ENCODE results near the gene COL6A2.
"Not testable (repeated sequence)": the region's sequence is repeated elsewhere in the genome, so short reads cannot be mapped to it uniquely, and the experiment has no call there.

The COL6A2 gene

DNA sequence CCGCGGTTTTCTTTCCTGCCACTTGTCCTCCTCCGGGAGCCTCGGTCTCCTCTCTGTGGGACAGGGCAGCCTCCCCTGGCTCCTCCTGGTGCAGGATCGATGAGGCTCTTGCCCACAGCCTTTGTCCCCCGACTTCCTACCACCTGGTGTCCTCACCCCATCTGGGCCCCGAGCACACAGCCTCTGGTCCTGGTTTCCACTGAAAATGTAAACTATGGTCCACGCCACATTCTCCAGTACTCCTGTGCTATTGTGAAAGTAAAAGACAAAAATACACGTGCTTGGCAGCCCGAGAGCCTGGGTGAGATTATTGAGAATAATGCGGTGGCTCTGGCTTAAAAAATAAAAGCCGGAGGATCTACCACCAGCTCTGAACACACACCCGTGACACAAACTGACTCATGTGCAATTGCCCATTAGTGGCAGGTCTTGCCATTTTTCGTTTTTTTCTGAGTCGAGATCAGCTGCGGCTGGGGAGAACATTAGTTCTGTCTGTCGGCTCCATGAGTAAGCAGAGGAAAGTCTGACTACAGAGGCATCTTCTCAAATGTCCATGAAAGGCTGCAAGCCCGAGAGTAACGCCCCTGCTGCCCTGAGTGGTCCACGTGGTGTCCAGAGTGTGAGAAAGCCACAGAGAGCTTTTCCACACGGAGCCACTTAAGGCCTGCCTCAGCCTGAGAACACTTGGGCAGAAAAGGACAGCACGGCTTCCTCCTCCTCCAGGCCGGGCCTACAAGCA lies 5.7 kb upstream of the COL6A2 start:
- H3K27ac ChIP-seq: no peak overlapping the region
- no peak for DNase-seq (ENCODE audit: low read depth, low spot score)

DNA sequence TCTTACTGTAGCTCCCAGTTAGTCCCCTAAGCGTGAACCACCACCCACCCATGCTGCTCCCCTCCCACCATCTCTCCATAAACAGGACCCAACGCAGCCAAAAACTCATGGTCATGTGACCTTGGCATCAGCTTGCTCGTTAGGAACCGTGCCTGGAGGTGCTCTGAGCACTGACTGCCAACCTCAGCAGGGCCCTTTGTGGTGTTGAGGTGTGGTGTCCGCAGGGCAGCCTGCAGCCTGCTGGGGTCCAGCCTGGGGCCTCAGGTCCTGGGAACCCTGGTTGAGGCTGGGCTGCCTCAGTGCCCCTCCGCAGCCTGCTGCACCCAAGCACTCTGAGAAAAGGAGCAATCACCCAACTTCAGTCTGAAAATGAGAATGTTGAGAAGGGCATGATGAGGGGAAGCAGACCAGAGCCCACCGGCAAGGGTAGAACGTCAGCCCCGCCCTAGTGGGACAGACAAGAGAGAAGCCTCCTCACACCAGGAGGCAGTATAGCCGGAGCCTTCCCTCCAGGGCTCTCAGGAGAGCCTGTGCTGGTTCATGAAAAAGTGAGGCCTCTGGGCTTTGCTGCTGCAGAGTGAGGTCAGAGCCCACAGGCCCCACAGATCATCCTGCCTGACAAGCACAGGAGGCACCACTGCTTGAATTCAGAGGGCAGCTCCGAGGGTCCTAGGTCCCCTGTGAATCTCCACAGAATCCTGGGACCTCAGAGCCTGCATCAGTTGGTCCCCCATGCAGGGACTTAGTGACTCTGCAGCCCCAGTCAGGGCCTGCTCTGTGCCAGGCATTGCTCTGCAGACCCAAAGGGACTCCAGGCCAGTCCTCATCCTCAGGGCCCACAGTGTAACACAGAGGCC lies 4.9 kb upstream of the COL6A2 start:
- no peak for DNase-seq (ENCODE audit: low read depth, low spot score)
- no peak overlapping the region for H3K27ac ChIP-seq

DNA sequence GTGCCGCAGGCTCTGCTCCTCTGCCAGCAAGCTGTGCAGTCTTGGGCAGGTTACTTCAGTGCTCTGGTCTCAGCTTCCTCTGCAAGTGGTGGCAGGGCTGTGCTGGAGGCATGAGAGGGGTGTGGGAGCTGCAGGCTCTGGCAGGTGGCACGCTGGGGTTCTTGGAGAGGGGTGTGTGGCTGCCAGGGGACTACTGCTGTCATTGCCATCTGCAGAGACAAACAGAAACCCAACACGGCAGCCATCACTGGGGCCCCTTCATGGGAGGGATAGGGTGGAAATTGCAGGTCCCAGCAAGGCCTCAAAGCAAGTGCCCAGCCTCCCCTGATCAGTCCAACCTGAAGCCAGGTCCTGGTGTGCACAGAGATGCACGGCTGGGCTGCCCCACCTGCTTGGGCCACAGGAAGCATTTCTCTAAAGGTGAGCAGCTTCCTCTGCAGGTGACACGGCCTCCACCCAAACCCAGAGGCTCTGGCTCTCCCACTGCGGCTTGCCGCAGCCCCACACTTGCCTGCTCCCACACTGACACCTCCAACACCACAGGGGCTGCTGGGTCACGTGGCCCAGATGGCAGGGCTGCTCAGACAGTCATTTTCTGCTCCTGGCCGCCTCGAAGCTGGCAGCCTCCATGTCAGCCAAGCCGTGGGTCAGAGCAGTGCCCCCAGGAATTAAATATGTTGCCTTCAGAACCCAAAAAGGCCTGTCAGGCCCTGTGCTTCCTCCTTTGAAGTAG lies 4.1 kb upstream of the COL6A2 start:
- H3K27ac ChIP-seq: no peak overlapping the region
- no peak for DNase-seq (ENCODE audit: low read depth, low spot score)

DNA sequence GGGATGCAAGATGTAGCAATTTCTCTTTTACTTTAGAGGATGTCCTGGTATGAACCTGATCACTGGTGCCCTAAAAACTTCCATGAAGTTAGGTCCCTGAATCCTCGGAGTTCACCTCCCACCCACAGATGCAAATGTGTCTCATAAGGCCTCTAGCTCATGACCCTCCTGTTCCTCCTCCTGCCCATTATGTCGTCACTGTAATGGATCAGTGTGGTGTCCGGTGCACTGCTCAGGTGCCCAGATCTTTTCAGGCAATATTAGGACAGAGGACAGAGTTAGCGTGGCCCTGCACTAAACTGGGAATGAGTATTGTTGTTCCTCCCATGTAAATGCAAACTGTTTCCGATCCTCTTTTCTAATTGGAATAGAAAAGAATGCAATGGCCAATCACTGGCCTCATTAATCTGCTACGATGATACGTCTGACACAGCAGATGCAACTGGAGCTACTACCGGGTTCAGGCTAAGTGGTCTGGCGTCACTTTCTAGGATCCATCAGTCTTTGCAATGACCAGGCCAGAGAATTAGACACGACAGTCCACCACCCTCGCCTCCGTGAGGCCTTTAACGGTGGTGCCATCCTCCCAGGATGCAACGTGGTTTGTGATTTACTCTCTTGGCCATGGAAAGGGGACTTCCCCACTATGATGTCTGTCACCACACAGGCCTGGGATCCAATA lies 3.4 kb upstream of the COL6A2 start:
- DNase-seq (ENCODE audit: low read depth, low spot score): no peak
- no peak overlapping the region for H3K27ac ChIP-seq

DNA sequence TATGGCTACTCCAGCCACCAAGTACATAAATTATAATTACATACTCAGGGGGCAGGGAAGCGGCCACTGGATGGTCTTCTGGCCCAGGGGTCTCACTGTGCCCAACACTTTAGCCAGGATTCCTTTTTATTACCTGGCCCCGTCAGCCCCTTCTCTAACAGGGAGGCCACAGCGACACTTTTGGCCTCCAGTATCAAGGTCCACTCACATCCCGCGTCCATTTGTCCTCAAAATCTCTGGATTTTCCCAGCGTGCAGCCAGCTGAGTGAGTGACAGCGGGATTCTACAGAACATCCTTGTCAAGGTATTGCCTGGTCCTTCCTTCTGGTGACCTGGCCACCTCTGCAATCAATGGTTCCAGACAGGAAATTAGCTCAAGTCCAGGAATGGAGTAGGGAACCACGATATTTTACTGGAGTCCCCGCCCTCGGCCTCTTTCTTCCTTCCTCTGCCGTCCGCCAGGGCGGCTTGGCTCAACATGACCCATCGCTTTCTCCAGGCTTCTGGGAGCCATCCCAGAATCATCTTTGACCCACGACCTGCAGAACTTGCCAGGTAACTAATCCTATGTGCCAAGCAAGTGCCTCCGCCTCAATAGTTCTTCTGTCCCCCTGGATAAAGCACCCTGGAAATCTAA lies 2.7 kb upstream of the COL6A2 start:
- DNase-seq (ENCODE audit: low read depth, low spot score): no peak

DNA sequence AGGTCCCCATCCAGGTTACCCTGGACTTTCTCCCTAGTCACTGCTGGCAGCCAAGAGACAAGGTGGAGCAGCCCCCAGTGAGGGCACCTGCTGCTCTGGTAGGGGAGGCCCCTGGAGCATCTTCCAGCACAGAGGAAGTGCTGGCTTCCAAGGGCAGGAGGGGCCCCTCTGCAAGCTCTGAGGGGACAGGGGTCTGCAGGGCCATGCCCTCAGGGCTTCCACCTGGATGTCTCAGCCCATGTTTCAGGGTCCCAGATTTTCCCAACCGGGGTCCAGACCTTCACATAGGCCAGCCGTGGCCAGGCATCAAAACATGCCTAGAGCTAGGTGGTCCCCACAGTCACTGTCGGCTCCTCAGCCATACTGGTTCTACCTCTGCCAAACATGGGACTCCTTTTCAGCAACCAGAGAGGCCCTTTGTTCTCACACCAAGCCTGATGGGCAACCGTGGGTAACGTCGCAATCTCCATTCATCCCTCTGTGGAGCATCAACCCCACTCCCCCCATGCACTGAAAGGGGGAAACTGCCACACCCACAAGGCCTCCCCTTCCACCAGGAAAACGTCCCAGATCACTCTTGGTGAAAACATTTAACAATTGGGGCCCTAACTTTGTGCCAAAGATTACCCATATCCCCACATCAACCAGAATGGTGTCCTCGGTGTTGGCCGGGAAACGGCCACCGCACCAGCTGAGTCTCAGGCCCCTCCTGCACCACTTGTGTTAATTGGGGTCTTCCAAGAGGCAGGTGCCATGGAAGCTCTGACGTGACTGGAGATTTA lies 1.9 kb upstream of the COL6A2 start:
- no peak for DNase-seq (ENCODE audit: low read depth, low spot score)
- H3K27ac ChIP-seq: no peak overlapping the region

More for the DNA sequence above, 2.7 kb upstream of the COL6A2 start:
- H3K27ac ChIP-seq: no peak overlapping the region

DNA sequence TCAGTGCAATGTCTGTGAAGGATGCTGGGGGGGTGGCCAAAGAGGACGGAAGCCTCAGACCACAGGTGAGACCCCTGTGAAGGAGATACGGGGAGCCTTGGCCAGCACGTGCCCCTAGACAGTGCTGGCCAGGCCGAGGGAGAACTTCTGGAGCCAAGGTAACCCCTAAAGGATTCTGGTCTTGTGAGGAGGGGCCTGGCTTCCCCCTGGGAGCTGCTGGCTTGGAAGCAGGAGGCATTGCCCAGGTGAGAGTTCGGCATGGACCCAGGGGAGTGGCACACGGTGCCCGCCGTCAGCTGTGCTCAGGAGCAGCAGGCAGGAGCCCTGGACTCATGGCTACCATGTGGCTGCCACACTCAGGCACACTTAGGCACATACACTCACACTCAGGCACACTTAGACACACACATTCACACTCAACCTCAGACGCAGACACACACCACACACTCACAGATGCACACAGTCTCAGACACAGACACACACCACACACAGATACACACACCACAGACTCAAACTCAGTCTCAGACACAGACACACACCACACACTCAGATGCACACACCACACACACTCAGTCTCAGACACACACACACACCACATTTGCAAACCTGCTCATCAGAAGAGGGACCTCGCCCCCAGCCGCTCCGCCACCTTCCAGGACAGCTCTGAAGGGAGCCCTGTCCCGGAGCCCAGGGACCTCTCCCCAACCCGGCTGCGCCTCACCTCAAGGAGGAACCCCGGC lies 1.1 kb upstream of the COL6A2 start:
- DNase-seq (ENCODE audit: low read depth, low spot score): no peak
- H3K27ac ChIP-seq: no peak overlapping the region

DNA sequence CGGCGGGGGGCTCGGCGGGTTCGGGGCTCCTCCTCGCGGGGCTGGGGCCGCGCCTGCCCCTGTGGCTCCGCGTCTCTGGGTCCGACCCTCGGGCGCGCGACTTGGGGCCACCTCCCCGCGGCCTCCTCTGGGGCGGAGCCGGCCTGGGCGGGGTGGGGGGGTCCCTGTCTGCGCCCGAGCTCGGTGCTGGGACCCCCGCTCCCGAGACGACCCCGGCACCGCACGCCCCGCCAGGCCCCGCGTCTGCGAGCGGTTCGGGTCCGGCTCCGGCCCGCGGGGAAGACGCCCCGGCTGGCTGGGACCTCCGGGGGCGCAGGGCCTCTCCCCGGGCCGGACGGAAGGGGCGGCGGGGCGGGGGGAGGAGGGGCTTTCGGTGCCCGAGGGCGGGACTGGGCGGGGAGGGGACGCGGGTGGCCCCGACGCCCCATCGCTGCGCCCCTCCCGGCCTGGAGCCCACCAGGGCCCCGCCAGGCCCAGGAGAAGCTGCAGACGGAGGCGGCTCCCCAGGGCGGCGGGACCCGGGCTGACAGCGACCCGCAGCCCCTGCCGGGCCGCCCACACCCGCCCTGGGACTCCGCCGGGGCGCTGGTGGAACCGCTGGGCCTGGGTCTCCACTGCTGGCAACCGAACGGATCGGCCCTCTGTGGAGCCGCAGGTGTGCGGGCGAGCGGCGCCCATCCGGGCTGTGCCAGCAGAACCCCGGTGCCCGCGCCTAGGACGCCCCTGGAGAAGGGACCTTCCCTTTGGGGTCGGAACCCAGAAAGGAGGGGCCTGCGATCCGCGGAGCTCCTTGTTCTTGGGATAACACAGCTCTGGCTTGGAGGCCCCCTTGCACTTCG lies 610 bp downstream of the COL6A2 start:
- DNase-seq (ENCODE audit: low read depth, low spot score): no peak
- H3K27ac ChIP-seq: no peak overlapping the region

DNA sequence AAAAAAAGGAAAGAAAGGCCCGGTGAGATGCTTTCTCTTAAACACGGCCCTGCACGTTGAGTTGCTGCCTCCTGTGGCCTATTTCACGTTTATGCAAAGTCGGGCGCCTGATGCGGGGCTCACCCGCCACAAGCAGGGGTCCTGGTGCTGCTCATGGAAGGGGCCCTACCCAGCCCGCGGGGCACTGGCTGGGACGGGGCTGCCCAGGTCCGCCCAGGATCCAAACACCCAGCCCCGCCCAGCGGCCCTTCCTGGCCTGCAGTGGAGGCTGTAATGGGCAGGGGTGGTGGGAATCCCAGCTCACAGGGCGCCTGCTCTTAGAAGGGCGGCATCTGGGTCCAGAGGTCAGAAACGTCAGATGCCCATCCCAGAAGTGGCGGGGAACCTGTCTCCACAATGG lies 1.6 kb downstream of the COL6A2 start:
- no peak overlapping the region for H3K27ac ChIP-seq
- no peak for DNase-seq (ENCODE audit: low read depth, low spot score)

DNA sequence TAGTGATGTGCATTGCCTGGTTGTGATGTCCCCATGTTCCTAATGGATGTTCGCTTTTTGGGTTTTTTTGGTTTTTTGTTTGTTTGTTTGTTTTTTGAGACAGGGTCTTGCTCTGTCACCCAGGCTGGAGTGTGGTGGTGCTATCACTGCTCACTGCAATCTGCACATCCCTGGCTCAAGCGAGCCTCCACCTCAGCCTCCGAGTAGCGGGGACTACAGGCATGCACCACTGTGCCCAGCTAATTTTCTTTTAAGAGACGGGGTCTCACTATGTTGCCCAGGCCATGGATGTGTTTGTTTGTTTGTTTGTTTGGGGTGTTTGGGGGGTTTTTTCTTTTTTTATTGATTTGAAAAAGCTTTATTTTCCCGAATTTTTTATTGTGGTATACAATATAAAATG lies 2.1 kb downstream of the COL6A2 start:
- H3K27ac ChIP-seq: no peak overlapping the region
- DNase-seq (ENCODE audit: low read depth, low spot score): no peak

DNA sequence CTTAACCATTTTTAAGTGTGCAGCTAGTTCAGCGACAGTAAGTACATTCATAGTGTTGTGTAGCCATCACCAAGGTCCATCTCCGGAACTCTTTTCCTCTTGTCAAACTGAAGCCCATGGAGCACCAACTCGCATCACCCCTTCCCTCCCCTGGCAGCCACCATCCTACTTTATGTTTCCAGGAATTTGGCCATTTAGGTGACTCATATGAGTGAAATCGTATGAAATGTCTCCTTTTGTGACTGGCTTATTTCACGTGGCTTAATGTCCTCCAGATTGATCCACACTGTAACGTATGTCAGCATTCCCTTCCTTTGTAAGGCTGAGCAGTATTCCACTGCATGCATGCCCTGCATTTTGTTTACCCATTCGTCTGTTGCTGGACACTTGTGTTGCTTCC lies 2.5 kb downstream of the COL6A2 start:
- no peak for DNase-seq (ENCODE audit: low read depth, low spot score)
- H3K27ac ChIP-seq: no peak overlapping the region

DNA sequence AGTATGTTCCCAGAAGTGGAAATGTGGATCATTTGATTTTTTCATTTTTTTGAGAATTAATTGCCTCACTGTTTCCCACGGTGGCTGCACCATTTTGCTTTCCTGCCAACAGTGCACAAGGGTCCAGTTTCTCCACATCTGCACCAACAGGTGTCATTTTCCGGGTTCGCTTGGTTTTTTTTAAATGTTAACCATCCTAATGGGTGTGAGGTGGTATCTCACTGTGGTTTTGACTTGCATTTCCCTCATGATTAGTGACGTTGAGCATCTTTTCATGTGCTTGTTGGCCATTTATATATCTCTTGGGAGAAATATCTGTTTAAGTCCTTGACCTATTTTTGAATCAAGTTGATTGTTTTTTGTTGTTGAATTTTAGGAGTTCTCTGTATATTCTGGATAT lies 3.0 kb downstream of the COL6A2 start:
- H3K27ac ChIP-seq: no peak overlapping the region
- no peak for DNase-seq (ENCODE audit: low read depth, low spot score)

DNA sequence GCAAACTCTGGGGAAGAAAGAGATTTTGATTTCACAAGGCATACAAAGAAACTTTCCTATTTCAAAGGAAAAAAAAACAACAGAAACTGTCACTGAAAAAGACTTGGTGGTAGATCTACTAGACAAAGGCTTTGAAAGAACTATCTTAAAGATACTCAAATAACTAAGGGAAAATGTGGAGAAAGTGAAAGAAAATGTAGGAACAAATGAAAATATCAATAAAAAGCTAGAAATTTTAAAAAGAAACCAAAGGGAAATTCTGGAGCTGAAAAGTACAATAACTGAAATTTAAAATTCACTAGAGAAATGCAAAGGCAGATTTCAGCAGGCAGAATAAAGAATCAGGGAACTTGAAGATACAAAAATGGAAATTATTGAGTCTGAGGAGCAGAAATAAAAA lies 6.2 kb downstream of the COL6A2 start:
- no peak for DNase-seq (ENCODE audit: low read depth, low spot score)
- H3K27ac ChIP-seq: no peak overlapping the region

DNA sequence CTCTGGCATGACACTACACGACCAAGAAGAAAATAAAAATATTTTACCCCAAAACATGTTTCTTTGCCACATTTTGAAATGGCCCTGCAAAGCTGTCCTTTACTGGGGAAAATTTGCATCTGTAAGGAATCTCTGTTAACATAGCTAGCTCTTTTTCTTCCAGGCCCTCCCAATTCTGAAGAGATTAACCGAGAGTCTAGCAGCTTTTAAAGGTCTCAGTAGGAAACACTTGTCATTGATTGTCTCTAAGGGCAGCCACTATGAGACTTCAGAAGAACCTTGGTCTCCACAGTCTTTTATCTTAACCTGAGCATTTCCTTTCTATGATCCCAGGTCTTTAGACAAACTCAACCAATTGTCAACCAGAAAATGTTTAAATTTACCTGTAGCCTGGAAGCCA lies 9.5 kb downstream of the COL6A2 start:
- H3K27ac ChIP-seq; DNase-seq (ENCODE audit: low read depth, low spot score): not testable (repeated sequence)

DNA sequence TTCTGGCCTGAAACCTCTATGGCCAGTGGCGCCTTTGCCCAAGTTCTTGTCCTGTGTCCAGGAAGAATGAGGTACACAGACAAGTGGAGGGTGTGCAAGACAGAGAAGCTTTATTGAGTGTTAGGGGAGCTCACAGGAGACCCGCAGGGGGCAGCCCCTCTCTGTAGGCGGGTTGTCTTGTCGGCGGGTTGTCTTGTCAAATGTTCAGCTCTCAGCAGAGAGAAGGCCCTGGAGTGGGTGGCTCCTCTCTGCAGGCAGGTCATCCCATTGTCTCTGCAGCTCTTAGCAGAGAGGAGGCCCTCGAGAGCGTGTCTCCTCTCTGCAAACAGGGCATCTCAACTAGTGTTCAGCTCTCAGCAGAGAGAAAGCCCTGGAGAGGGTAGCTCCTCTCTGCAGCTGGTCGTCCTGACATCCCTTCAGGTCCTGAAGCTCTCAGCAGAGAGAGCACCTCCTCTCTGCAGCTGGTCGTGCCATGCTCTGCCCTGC lies 11.0 kb downstream of the COL6A2 start:
- H3K27ac ChIP-seq: no peak overlapping the region
- no peak for DNase-seq (ENCODE audit: low read depth, low spot score)

DNA sequence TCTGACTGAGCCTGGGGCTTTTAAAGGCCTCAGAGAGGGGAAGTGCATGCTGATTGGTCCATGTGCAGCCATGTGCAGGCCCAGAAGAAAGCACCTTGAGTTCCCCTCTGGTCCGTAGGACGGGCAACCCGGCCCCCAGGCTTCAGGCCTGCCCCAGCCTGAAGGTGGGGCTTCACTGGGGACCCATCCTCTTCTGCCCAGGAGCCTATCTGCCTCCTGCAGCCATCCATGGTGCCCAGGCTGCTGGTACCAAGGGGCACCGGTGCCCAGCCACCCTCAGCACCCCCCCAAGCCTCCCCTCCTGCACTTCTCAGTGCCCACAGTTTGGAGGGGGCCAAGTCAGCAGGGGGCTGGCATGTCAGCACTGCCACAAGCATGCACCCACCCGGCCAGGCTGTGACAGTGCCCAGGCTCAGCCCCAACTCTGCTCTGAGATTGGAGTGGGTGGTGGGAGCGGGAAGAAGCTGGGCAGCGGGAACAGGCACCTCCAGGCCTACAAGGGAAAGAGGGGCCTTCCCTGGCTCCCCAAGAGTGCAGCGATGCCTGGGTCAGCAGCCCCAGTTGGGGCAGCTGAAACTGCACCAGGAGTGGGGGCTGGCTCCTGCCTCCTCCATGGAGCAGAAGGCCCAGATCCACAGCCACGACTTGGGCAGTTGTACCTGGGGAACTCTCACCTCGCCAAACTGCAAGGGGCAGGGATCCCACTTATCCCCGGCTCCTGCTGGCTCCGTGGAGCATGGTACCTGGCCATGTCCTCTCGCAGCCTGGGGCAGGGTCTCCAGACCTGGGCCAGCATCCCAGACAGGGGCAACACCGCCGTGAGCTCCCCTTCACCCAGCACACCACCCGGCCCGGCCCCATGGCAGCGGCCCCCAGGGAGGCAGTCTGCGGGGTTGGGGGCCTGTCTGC lies 11.7 kb downstream of the COL6A2 start:
- no peak overlapping the region for H3K27ac ChIP-seq
- DNase-seq (ENCODE audit: low read depth, low spot score): no peak
